ENCODE measurements around the gene SLC1A7.

Gene SLC1A7

DNA sequence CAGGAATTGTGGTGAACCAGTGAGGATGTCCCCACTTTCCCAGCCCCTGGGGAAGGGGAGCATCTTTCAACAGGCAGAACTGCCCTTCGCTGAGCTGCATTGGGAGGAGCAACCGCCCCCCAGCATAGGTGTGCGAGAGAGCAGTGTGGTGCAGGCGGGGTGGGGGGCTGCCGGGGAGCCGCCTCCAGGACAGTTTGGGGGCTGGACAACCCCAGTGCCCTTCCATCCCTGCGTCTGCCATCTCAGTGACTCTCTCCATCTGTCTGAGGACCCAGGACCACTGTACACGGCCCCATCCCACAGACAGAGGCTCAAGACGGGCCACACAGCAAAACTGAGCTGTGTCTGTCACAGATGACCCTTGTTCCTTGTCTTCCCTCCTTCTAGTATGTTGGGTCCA, 66.3 kb downstream of the SLC1A7 start:
- TF ChIP-seq, protein P1, sequence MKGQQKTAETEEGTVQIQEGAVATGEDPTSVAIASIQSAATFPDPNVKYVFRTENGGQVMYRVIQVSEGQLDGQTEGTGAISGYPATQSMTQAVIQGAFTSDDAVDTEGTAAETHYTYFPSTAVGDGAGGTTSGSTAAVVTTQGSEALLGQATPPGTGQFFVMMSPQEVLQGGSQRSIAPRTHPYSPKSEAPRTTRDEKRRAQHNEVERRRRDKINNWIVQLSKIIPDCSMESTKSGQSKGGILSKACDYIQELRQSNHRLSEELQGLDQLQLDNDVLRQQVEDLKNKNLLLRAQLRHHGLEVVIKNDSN (IDR thresholded peaks at IDR 0.05), result no peak
- TF ChIP-seq TAF1 (IDR thresholded peaks at IDR 0.05; ENCODE audit: low read depth), result no peak
- TF ChIP-seq CEBPB (IDR thresholded peaks at IDR 0.05), result no peak
- TF ChIP-seq YY1 (IDR thresholded peaks at IDR 0.05; ENCODE audit: low read depth), result no peak
- TF ChIP-seq CREB1 (IDR thresholded peaks at IDR 0.05; ENCODE audit: low read depth), result no peak
- TF ChIP-seq TEAD4 (IDR thresholded peaks at IDR 0.05), result no peak
- no peak for TF ChIP-seq ZBTB7A (IDR thresholded peaks at IDR 0.05; ENCODE audit: low read depth)
- no peak for TF ChIP-seq FOXM1 (IDR thresholded peaks at IDR 0.05; ENCODE audit: borderline replicate concordance, low read depth)
- TF ChIP-seq NFIC (IDR thresholded peaks at IDR 0.05), result no peak
- TF ChIP-seq TCF12 (IDR thresholded peaks at IDR 0.05; ENCODE audit: low read depth), result no peak
- TF ChIP-seq, protein P2, sequence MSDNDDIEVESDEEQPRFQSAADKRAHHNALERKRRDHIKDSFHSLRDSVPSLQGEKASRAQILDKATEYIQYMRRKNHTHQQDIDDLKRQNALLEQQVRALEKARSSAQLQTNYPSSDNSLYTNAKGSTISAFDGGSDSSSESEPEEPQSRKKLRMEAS (IDR thresholded peaks at IDR 0.05), result no peak
- TF ChIP-seq, protein P3, sequence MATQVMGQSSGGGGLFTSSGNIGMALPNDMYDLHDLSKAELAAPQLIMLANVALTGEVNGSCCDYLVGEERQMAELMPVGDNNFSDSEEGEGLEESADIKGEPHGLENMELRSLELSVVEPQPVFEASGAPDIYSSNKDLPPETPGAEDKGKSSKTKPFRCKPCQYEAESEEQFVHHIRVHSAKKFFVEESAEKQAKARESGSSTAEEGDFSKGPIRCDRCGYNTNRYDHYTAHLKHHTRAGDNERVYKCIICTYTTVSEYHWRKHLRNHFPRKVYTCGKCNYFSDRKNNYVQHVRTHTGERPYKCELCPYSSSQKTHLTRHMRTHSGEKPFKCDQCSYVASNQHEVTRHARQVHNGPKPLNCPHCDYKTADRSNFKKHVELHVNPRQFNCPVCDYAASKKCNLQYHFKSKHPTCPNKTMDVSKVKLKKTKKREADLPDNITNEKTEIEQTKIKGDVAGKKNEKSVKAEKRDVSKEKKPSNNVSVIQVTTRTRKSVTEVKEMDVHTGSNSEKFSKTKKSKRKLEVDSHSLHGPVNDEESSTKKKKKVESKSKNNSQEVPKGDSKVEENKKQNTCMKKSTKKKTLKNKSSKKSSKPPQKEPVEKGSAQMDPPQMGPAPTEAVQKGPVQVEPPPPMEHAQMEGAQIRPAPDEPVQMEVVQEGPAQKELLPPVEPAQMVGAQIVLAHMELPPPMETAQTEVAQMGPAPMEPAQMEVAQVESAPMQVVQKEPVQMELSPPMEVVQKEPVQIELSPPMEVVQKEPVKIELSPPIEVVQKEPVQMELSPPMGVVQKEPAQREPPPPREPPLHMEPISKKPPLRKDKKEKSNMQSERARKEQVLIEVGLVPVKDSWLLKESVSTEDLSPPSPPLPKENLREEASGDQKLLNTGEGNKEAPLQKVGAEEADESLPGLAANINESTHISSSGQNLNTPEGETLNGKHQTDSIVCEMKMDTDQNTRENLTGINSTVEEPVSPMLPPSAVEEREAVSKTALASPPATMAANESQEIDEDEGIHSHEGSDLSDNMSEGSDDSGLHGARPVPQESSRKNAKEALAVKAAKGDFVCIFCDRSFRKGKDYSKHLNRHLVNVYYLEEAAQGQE (IDR thresholded peaks at IDR 0.05; ENCODE audit: low read depth), result no peak
- TF ChIP-seq EP300 (IDR thresholded peaks at IDR 0.05; ENCODE audit: borderline replicate concordance), result no peak
- TF ChIP-seq EGR1 (IDR thresholded peaks at IDR 0.05), result no peak
- TF ChIP-seq RAD21 (IDR thresholded peaks at IDR 0.05; ENCODE audit: low read depth), result no peak

DNA sequence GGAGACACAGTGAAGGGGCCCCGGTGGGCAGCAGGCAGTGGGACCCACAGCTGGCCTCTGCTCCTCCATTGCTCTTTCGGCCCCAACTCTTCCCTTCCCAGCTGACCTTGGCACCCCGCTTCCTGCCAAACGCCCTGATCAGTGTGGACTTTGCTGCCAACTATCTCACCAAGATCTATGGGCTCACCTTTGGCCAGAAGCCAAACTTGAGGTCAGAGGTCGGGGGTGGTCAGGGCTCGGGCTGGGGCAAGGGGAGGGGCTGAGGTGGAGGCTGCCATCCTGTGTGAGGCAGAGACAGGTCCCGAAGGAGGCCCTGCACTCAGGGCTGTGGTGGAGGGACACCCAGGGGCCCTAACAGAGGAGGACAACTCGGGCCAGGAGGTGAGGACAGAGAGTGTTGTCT, 66.7 kb downstream of the SLC1A7 start:
- no peak for TF ChIP-seq EGR1 (IDR thresholded peaks at IDR 0.05)

DNA sequence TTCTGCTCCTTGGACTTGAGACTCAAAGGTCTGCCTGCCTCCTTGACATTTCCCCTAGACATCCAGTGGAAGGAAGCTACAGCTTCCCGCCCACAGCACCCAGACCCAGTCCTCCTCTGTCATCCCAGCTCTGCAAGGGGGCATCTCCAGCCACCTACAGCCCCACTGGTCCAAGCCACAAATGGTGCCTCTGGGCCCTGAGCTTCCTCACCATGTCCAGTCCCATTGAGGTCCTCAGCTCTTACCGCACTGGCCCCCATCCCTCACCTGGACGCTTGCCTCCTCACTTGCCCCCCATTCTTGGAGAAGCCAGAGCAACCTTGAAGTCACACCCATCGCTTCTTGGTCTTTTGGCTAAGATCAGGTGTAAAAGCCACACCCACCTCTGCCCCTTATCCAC, 67.2 kb downstream of the SLC1A7 start:
- no peak for TF ChIP-seq CREB1 (IDR thresholded peaks at IDR 0.05; ENCODE audit: low read depth)
- TF ChIP-seq, protein P3 (IDR thresholded peaks at IDR 0.05; ENCODE audit: low read depth), result no peak
- no peak for TF ChIP-seq EGR1 (IDR thresholded peaks at IDR 0.05)
- TF ChIP-seq, protein P2 (IDR thresholded peaks at IDR 0.05), result no peak
- TF ChIP-seq TEAD4 (IDR thresholded peaks at IDR 0.05), result no peak
- TF ChIP-seq ZBTB7A (IDR thresholded peaks at IDR 0.05; ENCODE audit: low read depth), result no peak
- no peak for TF ChIP-seq TAF1 (IDR thresholded peaks at IDR 0.05; ENCODE audit: low read depth)
- TF ChIP-seq FOXM1 (IDR thresholded peaks at IDR 0.05; ENCODE audit: borderline replicate concordance, low read depth), result no peak

DNA sequence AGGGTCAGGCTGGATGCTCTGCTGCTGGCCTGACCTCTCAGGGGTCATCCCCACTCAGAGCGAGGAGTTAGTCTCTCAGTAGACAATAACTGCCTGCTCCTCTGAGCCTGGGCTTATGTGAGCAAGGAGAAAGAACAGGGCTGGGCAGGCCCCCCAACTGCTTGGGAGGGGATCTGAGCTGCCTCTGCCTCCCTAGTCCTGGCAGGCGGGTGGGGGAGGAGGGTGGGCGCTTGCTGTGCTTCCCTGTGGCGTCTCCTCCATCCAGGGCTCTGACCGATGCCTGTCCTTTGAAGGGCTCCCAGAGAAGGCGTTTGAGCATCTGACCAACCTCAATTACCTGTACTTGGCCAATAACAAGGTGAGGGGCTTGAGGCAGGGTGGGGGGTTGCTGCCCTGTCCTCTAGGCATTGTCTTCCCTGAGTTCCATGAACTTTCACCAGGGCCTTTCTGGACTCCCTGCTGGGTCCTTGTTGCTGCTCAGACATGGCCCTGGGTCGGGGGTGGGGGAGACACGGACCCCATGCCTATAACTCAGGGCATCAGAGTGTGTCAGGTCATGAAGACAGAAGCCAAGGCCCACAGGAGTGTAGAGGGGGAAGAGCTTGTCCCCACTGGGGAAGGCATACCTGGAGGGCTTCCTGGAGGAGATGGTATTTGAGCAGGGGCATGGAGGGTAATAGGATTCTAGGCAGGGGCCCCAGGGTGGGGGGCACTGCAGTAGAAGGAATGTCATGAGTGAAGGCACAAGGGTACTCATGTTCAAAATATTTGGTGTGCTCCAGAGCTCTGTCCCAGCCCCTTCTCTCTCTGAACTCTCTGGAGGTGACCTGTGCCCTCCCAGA, 67.9 kb downstream of the SLC1A7 start:
- no peak for TF ChIP-seq ZBTB7A (IDR thresholded peaks at IDR 0.05; ENCODE audit: low read depth)
- no peak for TF ChIP-seq EP300 (IDR thresholded peaks at IDR 0.05; ENCODE audit: borderline replicate concordance)
- no peak for TF ChIP-seq YY1 (IDR thresholded peaks at IDR 0.05; ENCODE audit: low read depth)
- TF ChIP-seq TCF12 (IDR thresholded peaks at IDR 0.05; ENCODE audit: low read depth), result no peak
- TF ChIP-seq TAF1 (IDR thresholded peaks at IDR 0.05; ENCODE audit: low read depth), result no peak
- no peak for TF ChIP-seq FOXM1 (IDR thresholded peaks at IDR 0.05; ENCODE audit: borderline replicate concordance, low read depth)

DNA sequence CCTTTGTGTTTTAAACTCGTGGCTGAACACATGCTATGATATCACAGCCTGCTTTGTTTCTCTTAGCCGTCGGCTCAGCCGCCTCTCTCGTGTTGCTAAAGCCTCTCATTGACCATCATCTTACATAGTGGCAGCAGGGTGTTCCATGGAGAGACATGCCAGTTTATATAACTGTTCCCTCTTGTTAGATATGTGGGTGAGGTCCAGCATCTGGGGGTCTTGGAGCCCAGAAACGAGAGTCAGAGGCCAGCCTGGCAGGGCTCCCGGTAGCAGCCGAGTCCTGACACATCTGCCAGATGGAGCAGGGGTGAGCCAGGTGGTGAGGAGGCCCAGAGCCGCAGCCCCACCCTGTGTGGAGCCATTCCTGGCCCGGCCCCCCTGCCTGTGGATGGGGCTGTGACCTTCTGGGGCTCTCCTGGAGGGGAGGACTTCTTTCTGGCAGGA, 68.5 kb downstream of the SLC1A7 start:
- TF ChIP-seq, protein P1 (IDR thresholded peaks at IDR 0.05), result no peak
- no peak for TF ChIP-seq TCF12 (IDR thresholded peaks at IDR 0.05; ENCODE audit: low read depth)
- no peak for TF ChIP-seq CREB1 (IDR thresholded peaks at IDR 0.05; ENCODE audit: low read depth)
- no peak for TF ChIP-seq EGR1 (IDR thresholded peaks at IDR 0.05)
- TF ChIP-seq, protein P3 (IDR thresholded peaks at IDR 0.05; ENCODE audit: low read depth), result no peak
- TF ChIP-seq FOXM1 (IDR thresholded peaks at IDR 0.05; ENCODE audit: borderline replicate concordance, low read depth), result no peak
- TF ChIP-seq CEBPB (IDR thresholded peaks at IDR 0.05), result no peak
- no peak for TF ChIP-seq TEAD4 (IDR thresholded peaks at IDR 0.05)
- TF ChIP-seq TAF1 (IDR thresholded peaks at IDR 0.05; ENCODE audit: low read depth), result no peak

Measured in Ishikawa (cell line).